Neural progenitor cell (in vitro differentiated cells): Measurements from ENCODE around the gene CKMT1B.

Experiments
- EZH2 ChIP-seq: fragments of 200-600 bp; sonication (generic); IDR thresholded peaks from 2 replicates; pipeline ENCODE4 v1.6.1; 2017; ENCODE audit warnings: antibody characterized with exemption, mild to moderate bottlenecking, moderate library complexity
- EZH2phosphoT487 ChIP-seq: fragments of 200-600 bp; sonication (generic); IDR thresholded peaks from 2 replicates; pipeline ENCODE4 v1.6.1; 2017; ENCODE audit warnings: antibody characterized with exemption
- TF ChIP-seq, protein P1 (sequence below): fragments of 200-600 bp; sonication (generic); IDR thresholded peaks from 2 replicates; pipeline ENCODE4 v1.5.1; 2017; ENCODE audit warnings: antibody characterized with exemption, mild to moderate bottlenecking

DNA sequence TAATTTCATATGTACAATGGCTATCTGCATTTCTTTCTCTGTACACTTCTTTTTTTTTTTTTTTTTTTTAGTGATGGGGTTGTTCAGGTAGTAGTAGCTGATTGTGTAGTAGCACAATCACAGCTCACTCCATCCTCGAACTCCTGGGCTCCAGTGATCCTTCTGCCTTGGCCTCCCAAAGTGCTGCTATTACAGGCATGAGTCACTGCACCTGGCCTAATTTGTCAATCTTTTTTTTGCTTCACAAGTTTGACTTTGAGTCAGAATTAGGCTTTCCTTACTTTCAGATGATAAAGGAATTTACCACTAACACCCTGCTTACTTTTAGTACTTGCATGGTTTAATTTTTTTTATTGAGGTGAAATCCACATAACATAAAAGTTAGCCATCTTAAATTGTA, 48.4 kb upstream of the CKMT1B start:
- TF ChIP-seq, protein P1, sequence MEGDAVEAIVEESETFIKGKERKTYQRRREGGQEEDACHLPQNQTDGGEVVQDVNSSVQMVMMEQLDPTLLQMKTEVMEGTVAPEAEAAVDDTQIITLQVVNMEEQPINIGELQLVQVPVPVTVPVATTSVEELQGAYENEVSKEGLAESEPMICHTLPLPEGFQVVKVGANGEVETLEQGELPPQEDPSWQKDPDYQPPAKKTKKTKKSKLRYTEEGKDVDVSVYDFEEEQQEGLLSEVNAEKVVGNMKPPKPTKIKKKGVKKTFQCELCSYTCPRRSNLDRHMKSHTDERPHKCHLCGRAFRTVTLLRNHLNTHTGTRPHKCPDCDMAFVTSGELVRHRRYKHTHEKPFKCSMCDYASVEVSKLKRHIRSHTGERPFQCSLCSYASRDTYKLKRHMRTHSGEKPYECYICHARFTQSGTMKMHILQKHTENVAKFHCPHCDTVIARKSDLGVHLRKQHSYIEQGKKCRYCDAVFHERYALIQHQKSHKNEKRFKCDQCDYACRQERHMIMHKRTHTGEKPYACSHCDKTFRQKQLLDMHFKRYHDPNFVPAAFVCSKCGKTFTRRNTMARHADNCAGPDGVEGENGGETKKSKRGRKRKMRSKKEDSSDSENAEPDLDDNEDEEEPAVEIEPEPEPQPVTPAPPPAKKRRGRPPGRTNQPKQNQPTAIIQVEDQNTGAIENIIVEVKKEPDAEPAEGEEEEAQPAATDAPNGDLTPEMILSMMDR, result no peak
- TF ChIP-seq EZH2, result no peak
- TF ChIP-seq EZH2phosphoT487, result no peak
